ENCODE results near the gene PDE4D. TPM values are rescaled to one million over a fixed set of nuclear protein-coding genes. Genes with fewer than 3 reads are reported as not detected.

Gene PDE4D
- total and polyA plus RNA-seq, 2 donors (not counting 3 experiments of a cell fraction or from before 2014, with no cell fraction given): 34.5 to 51.2 TPM

- H3K27ac ChIP-seq (ENCODE audit: insufficient read depth, low read depth, low read length): no peak overlapping the region
- BruUV-seq (replicated peaks): no TSS peak
- CTCF ChIA-PET: interaction anchor here (1.3 to 1.4 kb wide), 2 partner anchors 8 to 117 kb away, joined by 3 to 6 read pairs; no protein-coding TSS in a partner anchor
- DNase-seq (ENCODE audit: low read depth, low spot score) (no peak), FAIRE-seq (no peak)
- POLR2A ChIA-PET: no interaction called here
- dilution Hi-C loops (cut with MboI; ENCODE audit: extremely low pct_ligation_motif_present, low sequenced_read_pairs) (no loop called here), intact Hi-C loops (cut with micrococcal nuclease) (no loop called here)
- H4K20me1 ChIP-seq (replicated peaks; ENCODE audit: control insufficient read depth, extremely low read depth, insufficient read depth, low read length): no peaks in the 10 kb centered on the region
- H3K9ac ChIP-seq (replicated peaks; ENCODE audit: extremely low read depth, insufficient read depth, low read length): no peak overlapping the region
- no peak overlapping the region for H3K4me2 ChIP-seq (ENCODE audit: insufficient read depth, low read length)
- no peaks in the 10 kb centered on the region for H3K27me3 ChIP-seq (ENCODE audit: control insufficient read depth in 2 of 2, insufficient read depth in 2 of 2, low read length in 2 of 2)
- H3K9me1 ChIP-seq (replicated peaks; ENCODE audit: control insufficient read depth, extremely low read depth, insufficient read depth, low read length): no peaks in the 10 kb centered on the region
- no peaks in the 10 kb centered on the region for H3K9me3 ChIP-seq (replicated peaks; ENCODE audit: control insufficient read depth, insufficient read depth, low read length)
- no peaks in the 10 kb centered on the region for H3K79me2 ChIP-seq (ENCODE audit: control insufficient read depth, insufficient read depth, low read length)
- no peak for TF ChIP-seq MAX (IDR thresholded peaks at IDR 0.05; ENCODE audit: insufficient read depth, insufficient read length)
- TF ChIP-seq MYC (IDR thresholded peaks at IDR 0.05; ENCODE audit: low read depth, low read length): no peak
- TF ChIP-seq FOS (IDR thresholded peaks at IDR 0.05; ENCODE audit: borderline replicate concordance, insufficient read depth, low read length): no peak
- no peak for TF ChIP-seq POLR2AphosphoS5 (IDR thresholded peaks at IDR 0.05; ENCODE audit: insufficient read depth, low read depth, low read length)
- TF ChIP-seq JUN (IDR thresholded peaks at IDR 0.05; ENCODE audit: borderline replicate concordance, insufficient read depth, insufficient read length, low read depth): no peak
- TF ChIP-seq POLR2A (IDR thresholded peaks at IDR 0.05; ENCODE audit: low read depth, low read length): no peak
- no peak overlapping the region for H2AFZ ChIP-seq (ENCODE audit: low read depth, low read length)
- no peaks in the 10 kb centered on the region for H3K4me1 ChIP-seq (ENCODE audit: control insufficient read depth, extremely low read depth, insufficient read depth, low read length)
- no peak overlapping the region for H3K4me3 ChIP-seq (replicated peaks in 1 of 3; ENCODE audit: insufficient read depth in 1 of 3, low read depth in 1 of 3, low read length in 3 of 3)
- H3K36me3 ChIP-seq (ENCODE audit: control insufficient read depth in 2 of 2, extremely low read depth in 1 of 2, insufficient read depth in 2 of 2, low read length in 2 of 2): no peaks in the 10 kb centered on the region
These were observed 742.2 kb downstream of the PDE4D start for GRCh38 chr5:59151162-59151889.

GRCh38 chr5:59149827-59150226 lies 743.7 kb downstream of the PDE4D start:
- H2AFZ ChIP-seq (ENCODE audit: low read depth, low read length): no peak overlapping the region
- dilution Hi-C loops (cut with MboI; ENCODE audit: extremely low pct_ligation_motif_present, low sequenced_read_pairs): no loop called here
- H3K9ac ChIP-seq (replicated peaks; ENCODE audit: extremely low read depth, insufficient read depth, low read length): no peak overlapping the region
- H3K4me1 ChIP-seq (ENCODE audit: control insufficient read depth, extremely low read depth, insufficient read depth, low read length): no peaks in the 10 kb centered on the region
- POLR2A ChIA-PET: no interaction called here
- FAIRE-seq (no peak), DNase-seq (ENCODE audit: low read depth, low spot score) (no peak)
- intact Hi-C loops (cut with micrococcal nuclease): no loop called here
- H3K27ac ChIP-seq (ENCODE audit: insufficient read depth, low read depth, low read length): no peak overlapping the region
- no peak for TF ChIP-seq CTCF (IDR thresholded peaks at IDR 0.05; ENCODE audit: extremely low read depth in 1 of 2, insufficient read depth in 1 of 2, low read depth in 1 of 2, low read length in 2 of 2)
- TF ChIP-seq POLR2A (IDR thresholded peaks at IDR 0.05; ENCODE audit: low read depth, low read length): no peak
- no peak for TF ChIP-seq FOS (IDR thresholded peaks at IDR 0.05; ENCODE audit: borderline replicate concordance, insufficient read depth, low read length)
- no peak for TF ChIP-seq POLR2AphosphoS5 (IDR thresholded peaks at IDR 0.05; ENCODE audit: insufficient read depth, low read depth, low read length)
- no peak for TF ChIP-seq EZH2 (IDR thresholded peaks at IDR 0.05; ENCODE audit: borderline replicate concordance, low read depth, low read length, severe bottlenecking)
- TF ChIP-seq JUN (IDR thresholded peaks at IDR 0.05; ENCODE audit: borderline replicate concordance, insufficient read depth, insufficient read length, low read depth): no peak
- no peak for TF ChIP-seq MAX (IDR thresholded peaks at IDR 0.05; ENCODE audit: insufficient read depth, insufficient read length)
- no peak for TF ChIP-seq GATA2 (IDR thresholded peaks at IDR 0.05; ENCODE audit: insufficient read depth, insufficient read length, low read depth, low read length)
- no peaks in the 10 kb centered on the region for H3K27me3 ChIP-seq (ENCODE audit: control insufficient read depth in 2 of 2, insufficient read depth in 2 of 2, low read length in 2 of 2)
- no peaks in the 10 kb centered on the region for H3K36me3 ChIP-seq (ENCODE audit: control insufficient read depth in 2 of 2, extremely low read depth in 1 of 2, insufficient read depth in 2 of 2, low read length in 2 of 2)
- H3K4me3 ChIP-seq (replicated peaks in 1 of 3; ENCODE audit: insufficient read depth in 1 of 3, low read depth in 1 of 3, low read length in 3 of 3): no peak overlapping the region
- CTCF ChIA-PET: no interaction called here
- no peaks in the 10 kb centered on the region for H3K9me1 ChIP-seq (replicated peaks; ENCODE audit: control insufficient read depth, extremely low read depth, insufficient read depth, low read length)
- no peaks in the 10 kb centered on the region for H3K79me2 ChIP-seq (ENCODE audit: control insufficient read depth, insufficient read depth, low read length)
- BruUV-seq (replicated peaks): no TSS peak
- no peak overlapping the region for H3K4me2 ChIP-seq (ENCODE audit: insufficient read depth, low read length)
- H3K9me3 ChIP-seq (replicated peaks; ENCODE audit: control insufficient read depth, insufficient read depth, low read length): no peaks in the 10 kb centered on the region
- no peaks in the 10 kb centered on the region for H4K20me1 ChIP-seq (replicated peaks; ENCODE audit: control insufficient read depth, extremely low read depth, insufficient read depth, low read length)

Measured in endothelial cell of umbilical vein (primary cell).